Measurements from ENCODE around the gene MMP24. TPM values are rescaled to one million over a fixed set of nuclear protein-coding genes. Genes with fewer than 3 reads are reported as not detected.

The MMP24 gene
- total and polyA plus RNA-seq, 4 donors, result 0.20 to 1.2 (median 0.57) TPM

DNA sequence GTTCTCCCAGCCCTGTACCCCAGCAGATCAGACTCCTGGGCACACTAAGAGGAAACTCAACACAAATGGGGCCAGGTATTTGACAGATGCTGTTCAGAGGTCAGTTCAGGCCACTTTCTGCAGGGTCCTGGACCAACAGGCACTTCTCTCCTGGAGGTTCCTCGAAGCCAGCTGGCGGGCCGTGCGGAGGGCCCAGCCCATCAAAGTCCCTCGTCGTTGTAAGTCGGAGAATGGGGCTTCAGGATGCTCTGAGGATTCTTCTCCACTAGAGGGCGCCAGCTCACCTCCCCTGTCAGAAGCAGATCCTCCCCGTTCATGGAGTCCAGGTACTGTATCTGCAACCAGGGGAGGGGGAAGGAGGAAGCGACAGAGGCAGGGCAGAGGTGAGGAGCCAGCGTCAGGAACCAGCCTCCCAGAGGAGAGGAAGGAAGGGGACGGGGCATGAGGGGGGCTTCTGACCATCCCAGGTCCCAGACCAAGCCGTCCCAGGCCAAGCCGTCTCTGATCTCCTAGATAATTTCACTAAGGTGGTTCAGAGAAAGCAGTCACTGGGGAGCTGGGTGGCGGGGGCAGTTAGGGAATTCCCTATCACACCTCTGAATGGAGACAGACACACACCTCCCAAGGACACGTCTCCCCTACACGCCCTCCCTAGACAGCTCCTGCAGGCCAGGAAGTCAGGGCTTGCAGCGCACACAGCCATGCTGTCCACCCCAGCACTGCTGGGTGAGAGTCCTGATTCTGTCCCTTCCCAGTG, 77.4 kb downstream of the MMP24 start:
- peak; percentile 70 for ATAC-seq (ENCODE audit: low FRiP score)
- H3K27ac ChIP-seq (ENCODE audit: low read depth in 1 of 2, low read length in 2 of 2), result no peak overlapping the region
- DNase-seq, result peak; percentile 81 to 89
- no peaks in the 10 kb centered on the region for H3K27me3 ChIP-seq (ENCODE audit: control insufficient read depth in 1 of 2, insufficient read depth in 2 of 2, low read length in 1 of 2)
- H3K4me3 ChIP-seq (ENCODE audit: low read length in 2 of 2), result no peak overlapping the region
- no peaks in the 10 kb centered on the region for H3K9me3 ChIP-seq (ENCODE audit: control insufficient read depth, low read length)
- peaks cover 0 to 3% of the 10 kb centered on the region in 2 donors for H3K4me1 ChIP-seq (ENCODE audit: control insufficient read depth in 1 of 2, insufficient read depth in 2 of 2, low read length in 2 of 2)
- WGBS, 2 donors, result 32 to 37% methylated on average over 18 of the region's 18 CpGs
- no peaks in the 10 kb centered on the region for H3K36me3 ChIP-seq (ENCODE audit: control insufficient read depth in 1 of 2, insufficient read depth in 2 of 2, low read length in 1 of 2)
- intact Hi-C loops (cut with DNase I), result loop anchor here (2.0 kb wide), 3 partner anchors 135 to 143 kb away; partner anchors contain the start of gene GDF5 (in 1 of the 2)

DNA sequence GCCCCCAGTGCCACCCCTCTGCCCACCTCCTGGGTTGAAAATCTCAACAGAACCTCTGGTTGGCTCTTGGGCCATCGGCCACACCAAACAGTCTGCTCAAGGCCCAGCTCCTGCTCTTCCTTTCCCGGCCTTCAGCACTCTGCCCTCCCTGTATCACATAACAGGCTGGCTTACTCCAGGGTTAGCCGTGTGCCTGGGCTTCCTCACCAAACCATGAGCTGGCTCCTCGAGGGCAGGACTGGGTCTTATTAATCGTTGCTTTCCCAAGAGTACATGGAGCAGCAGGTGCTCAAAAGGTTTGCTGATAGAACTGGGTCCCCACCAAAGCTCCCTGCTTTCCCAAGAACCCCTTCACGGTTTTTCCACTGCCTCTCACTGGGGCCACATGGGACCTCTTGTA, 78.5 kb downstream of the MMP24 start:
- H3K4me1 ChIP-seq (ENCODE audit: control insufficient read depth in 1 of 2, insufficient read depth in 2 of 2, low read length in 2 of 2), result peaks cover 0 to 3% of the 10 kb centered on the region in 2 donors
- 88 to 93% methylated on average over 6 of the region's 6 CpGs for WGBS, 2 donors
- no peak for ATAC-seq (ENCODE audit: low FRiP score)
- no peak overlapping the region for H3K27ac ChIP-seq (ENCODE audit: low read depth in 1 of 2, low read length in 2 of 2)
- H3K27me3 ChIP-seq (ENCODE audit: control insufficient read depth in 1 of 2, insufficient read depth in 2 of 2, low read length in 1 of 2), result no peaks in the 10 kb centered on the region
- H3K9me3 ChIP-seq (ENCODE audit: control insufficient read depth, low read length), result no peaks in the 10 kb centered on the region
- no peak for DNase-seq
- intact Hi-C loops (cut with DNase I), result loop anchor here in 1 of 2 donors (2.0 kb wide), 1 partner anchor 138 kb away; no protein-coding TSS in a partner anchor
- no peaks in the 10 kb centered on the region for H3K36me3 ChIP-seq (ENCODE audit: control insufficient read depth in 1 of 2, insufficient read depth in 2 of 2, low read length in 1 of 2)
- no peak overlapping the region for H3K4me3 ChIP-seq (ENCODE audit: low read length in 2 of 2)

DNA sequence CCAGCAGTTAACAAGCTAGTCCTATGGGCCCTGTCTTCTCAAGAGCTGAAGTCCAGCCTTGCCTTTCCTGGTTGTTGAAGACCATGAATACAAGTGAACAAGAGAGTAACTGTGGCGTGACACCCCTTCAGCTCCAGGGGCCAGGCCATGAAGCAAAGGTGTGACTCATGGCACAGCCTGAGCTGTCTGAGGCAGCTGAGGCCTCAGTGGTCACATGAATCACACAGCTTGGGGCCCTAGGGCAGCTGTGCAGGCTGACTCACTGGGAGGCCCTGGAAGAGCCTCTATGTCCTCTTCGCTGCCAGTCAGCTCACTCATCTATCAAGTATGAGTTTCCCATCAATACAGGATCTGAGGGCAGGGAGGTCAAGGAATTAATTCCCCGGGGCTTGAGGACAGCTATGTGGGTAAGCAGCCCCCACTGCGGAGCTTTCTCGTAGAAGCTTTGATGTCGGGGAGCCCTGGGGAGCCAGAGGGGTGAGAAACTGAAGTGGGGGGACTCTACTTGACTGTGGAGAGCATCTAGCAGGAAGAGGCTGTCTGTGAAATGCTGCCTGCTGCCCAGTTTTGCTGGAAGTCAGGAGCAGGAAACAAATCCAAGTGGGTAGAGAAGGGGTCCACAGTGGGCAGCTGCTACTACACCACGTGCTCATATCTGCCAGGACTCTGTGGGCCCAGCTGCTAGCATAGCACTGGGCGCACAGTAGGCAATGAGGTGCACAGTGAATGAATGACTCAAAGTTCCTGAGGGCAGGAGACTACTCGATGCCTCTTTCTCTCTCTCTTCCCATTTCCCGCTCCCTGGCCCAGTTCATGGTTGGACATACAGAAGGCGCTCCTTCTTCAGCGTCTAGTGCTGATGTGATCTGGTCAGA, 79.4 kb downstream of the MMP24 start:
- Histone ChIP-seq H3K9me3 (ENCODE audit: control insufficient read depth, low read length) (no peaks in the 10 kb centered on the region), H3K27me3 (ENCODE audit: control insufficient read depth in 1 of 2, insufficient read depth in 2 of 2, low read length in 1 of 2) (no peaks in the 10 kb centered on the region), H3K4me3 (ENCODE audit: low read length in 2 of 2) (no peak overlapping the region), H3K36me3 (ENCODE audit: control insufficient read depth in 1 of 2, insufficient read depth in 2 of 2, low read length in 1 of 2) (no peaks in the 10 kb centered on the region), H3K27ac (ENCODE audit: low read depth in 1 of 2, low read length in 2 of 2) (no peak overlapping the region), H3K4me1 (ENCODE audit: control insufficient read depth in 1 of 2, insufficient read depth in 2 of 2, low read length in 2 of 2) (peaks cover 0 to 3% of the 10 kb centered on the region in 2 donors)
- 88 to 89% methylated on average over 12 of the region's 12 CpGs for WGBS, 2 donors
- DNase-seq (peak; percentile 83 to 86), ATAC-seq (ENCODE audit: low FRiP score) (peak; percentile 43)
- intact Hi-C loops (cut with DNase I), result loop anchor here in 1 of 2 donors (2.0 kb wide), 1 partner anchor 137 kb away; no protein-coding TSS in a partner anchor

DNA sequence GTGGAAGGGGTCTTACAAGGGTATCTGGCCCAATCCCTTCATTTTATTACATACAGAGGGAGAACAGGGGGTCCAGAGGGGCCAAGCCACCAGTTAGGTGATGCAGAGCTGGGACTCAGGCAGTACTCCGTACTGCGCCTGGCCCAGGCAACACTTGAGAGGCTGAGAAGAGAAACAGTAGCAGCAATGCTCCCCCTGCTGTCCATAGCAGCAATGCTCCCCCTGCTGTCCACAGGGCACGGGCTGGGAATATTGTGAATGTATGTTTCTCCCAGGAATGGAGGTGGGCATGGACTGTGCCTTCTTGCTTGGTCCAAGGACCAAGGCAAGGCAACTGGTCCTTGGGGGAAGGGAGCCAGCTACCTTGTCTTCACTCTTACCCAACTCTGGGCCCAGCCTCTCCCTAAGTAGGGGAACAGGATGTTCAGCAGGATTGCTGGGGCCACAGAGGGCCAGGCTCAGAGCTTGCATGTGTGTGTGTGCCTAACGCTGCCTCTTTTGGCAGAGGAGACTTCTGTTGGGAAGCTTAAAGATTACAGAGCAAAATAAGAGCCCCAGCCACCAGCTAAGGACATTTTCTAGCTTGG, 80.5 kb downstream of the MMP24 start:
- Histone ChIP-seq H3K4me3 (ENCODE audit: low read length in 2 of 2) (no peak overlapping the region), H3K4me1 (ENCODE audit: control insufficient read depth in 1 of 2, insufficient read depth in 2 of 2, low read length in 2 of 2) (peaks cover 0 to 3% of the 10 kb centered on the region in 2 donors), H3K9me3 (ENCODE audit: control insufficient read depth, low read length) (no peaks in the 10 kb centered on the region), H3K27ac (ENCODE audit: low read depth in 1 of 2, low read length in 2 of 2) (peak overlapping the region in 1 of 2 donors; percentile 77), H3K36me3 (ENCODE audit: control insufficient read depth in 1 of 2, insufficient read depth in 2 of 2, low read length in 1 of 2) (no peaks in the 10 kb centered on the region), H3K27me3 (ENCODE audit: control insufficient read depth in 1 of 2, insufficient read depth in 2 of 2, low read length in 1 of 2) (no peaks in the 10 kb centered on the region)
- ATAC-seq (ENCODE audit: low FRiP score) (peak; percentile 50), DNase-seq (no peak)
- intact Hi-C loops (cut with DNase I), result no loop called here
- 38 to 42% methylated on average over 4 of the region's 4 CpGs for WGBS, 2 donors

DNA sequence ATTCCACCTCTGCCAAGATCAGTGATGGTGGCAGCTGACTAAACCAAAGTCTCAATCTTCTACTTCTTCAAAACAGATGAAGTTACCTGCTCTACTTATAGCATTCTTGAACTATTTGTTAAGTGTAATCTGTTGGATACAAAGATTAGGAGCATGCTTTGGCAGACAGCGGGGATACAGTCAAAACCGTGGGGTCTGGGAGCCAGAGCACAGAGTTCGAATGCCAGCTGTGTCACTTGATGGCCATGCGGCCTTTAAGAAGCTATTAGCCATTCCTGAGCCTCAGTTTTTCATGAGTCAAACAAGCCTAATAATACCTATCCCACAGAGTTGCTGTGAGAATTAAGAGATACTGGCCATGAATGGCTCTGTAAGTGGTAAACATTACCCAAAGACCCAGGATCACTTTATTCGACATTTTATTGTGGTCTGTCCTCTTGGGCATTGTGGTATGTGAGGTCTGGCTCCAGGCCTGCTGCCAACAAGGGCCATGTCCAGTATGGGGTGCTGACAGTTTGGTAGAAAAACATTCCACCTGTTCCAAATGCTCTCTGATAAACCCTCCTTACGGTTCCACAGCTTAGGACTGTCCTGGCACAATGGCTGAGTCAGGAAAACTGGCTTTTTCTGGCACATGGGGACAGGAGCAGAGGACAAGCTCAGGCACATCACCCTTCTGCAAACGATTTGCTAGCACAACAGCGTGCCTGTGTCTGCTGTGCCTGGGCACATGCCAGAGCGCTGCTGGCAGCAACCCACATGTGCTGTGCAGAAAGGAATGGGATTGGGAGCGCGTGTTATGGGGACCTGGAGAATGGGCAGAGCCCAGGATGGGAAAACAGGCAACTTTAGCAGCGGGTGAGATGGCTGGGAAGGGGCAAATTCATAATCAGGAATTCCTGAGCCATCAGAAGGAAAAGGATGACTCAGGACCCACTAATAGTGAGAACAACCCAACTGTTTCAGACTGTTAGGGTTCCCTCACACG, 81.5 kb downstream of the MMP24 start:
- intact Hi-C loops (cut with DNase I), result no loop called here
- WGBS, 2 donors, result 6 to 11% methylated on average over 13 of the region's 13 CpGs
- DNase-seq, result peak; percentile 83 to 93
- Histone ChIP-seq H3K27me3 (ENCODE audit: control insufficient read depth in 1 of 2, insufficient read depth in 2 of 2, low read length in 1 of 2) (no peaks in the 10 kb centered on the region), H3K4me3 (ENCODE audit: low read length in 2 of 2) (no peak overlapping the region), H3K9me3 (ENCODE audit: control insufficient read depth, low read length) (no peaks in the 10 kb centered on the region), H3K36me3 (ENCODE audit: control insufficient read depth in 1 of 2, insufficient read depth in 2 of 2, low read length in 1 of 2) (no peaks in the 10 kb centered on the region), H3K27ac (ENCODE audit: low read depth in 1 of 2, low read length in 2 of 2) (peak overlapping the region; percentile 52 to 77), H3K4me1 (ENCODE audit: control insufficient read depth in 1 of 2, insufficient read depth in 2 of 2, low read length in 2 of 2) (peaks cover 0 to 3% of the 10 kb centered on the region in 2 donors)
- ATAC-seq (ENCODE audit: low FRiP score), result peak; percentile 66

DNA sequence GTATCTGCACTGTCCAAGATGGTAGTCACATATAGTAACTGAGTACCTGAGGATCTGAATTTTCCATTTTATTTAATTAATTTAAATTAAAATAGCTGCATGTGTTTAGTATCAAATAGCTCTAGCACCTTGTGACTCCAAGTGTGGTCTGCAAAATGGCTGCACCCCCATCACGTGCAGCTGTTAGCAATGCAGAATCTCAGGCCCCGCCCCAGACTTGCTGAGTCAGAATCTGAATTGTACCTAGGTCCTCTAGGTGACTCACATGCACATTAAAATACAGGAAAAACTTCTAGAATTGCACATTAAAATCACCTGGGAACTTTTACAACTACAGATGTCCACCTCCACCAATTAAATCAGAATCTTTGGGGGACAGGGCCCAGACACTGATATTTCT, 84.9 kb downstream of the MMP24 start:
- WGBS, 2 donors, result 90 to 92% methylated on average over 2 of the region's 2 CpGs
- Histone ChIP-seq H3K27me3 (ENCODE audit: control insufficient read depth in 1 of 2, insufficient read depth in 2 of 2, low read length in 1 of 2) (no peaks in the 10 kb centered on the region), H3K4me3 (ENCODE audit: low read length in 2 of 2) (no peak overlapping the region), H3K9me3 (ENCODE audit: control insufficient read depth, low read length) (no peaks in the 10 kb centered on the region), H3K4me1 (ENCODE audit: control insufficient read depth in 1 of 2, insufficient read depth in 2 of 2, low read length in 2 of 2) (peaks cover 0 to 3% of the 10 kb centered on the region in 2 donors), H3K36me3 (ENCODE audit: control insufficient read depth in 1 of 2, insufficient read depth in 2 of 2, low read length in 1 of 2) (no peaks in the 10 kb centered on the region), H3K27ac (ENCODE audit: low read depth in 1 of 2, low read length in 2 of 2) (no peak overlapping the region)
- intact Hi-C loops (cut with DNase I), result no loop called here
- DNase-seq (no peak), ATAC-seq (ENCODE audit: low FRiP score) (no peak)

DNA sequence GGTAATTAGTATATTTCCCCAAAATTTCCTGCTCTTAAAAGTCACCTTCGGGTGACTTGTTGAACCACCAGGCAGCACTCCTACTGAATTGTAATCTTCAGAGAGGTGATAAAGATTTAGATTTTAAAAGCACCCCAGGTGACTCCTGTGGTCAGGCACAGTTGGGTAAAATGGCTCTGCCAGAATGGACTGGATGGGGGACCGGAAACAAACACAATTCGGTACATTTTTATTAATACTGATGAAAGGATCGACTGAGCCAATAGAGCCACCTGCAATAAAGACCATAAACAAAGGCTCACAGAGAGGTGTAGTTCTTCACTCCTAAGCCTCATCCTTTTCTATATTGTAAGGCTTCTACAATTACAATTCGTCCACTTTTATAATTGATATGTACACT, 85.3 kb downstream of the MMP24 start:
- H3K27ac ChIP-seq (ENCODE audit: low read depth in 1 of 2, low read length in 2 of 2), result no peak overlapping the region
- H3K36me3 ChIP-seq (ENCODE audit: control insufficient read depth in 1 of 2, insufficient read depth in 2 of 2, low read length in 1 of 2), result no peaks in the 10 kb centered on the region
- no peaks in the 10 kb centered on the region for H3K9me3 ChIP-seq (ENCODE audit: control insufficient read depth, low read length)
- ATAC-seq (ENCODE audit: low FRiP score), result no peak
- H3K27me3 ChIP-seq (ENCODE audit: control insufficient read depth in 1 of 2, insufficient read depth in 2 of 2, low read length in 1 of 2), result no peaks in the 10 kb centered on the region
- H3K4me3 ChIP-seq (ENCODE audit: low read length in 2 of 2), result no peak overlapping the region
- WGBS, 2 donors, result 92 to 95% methylated on average over 5 of the region's 5 CpGs
- H3K4me1 ChIP-seq (ENCODE audit: control insufficient read depth in 1 of 2, insufficient read depth in 2 of 2, low read length in 2 of 2), result peaks cover 0 to 3% of the 10 kb centered on the region in 2 donors
- no peak for DNase-seq
- intact Hi-C loops (cut with DNase I), result no loop called here

DNA sequence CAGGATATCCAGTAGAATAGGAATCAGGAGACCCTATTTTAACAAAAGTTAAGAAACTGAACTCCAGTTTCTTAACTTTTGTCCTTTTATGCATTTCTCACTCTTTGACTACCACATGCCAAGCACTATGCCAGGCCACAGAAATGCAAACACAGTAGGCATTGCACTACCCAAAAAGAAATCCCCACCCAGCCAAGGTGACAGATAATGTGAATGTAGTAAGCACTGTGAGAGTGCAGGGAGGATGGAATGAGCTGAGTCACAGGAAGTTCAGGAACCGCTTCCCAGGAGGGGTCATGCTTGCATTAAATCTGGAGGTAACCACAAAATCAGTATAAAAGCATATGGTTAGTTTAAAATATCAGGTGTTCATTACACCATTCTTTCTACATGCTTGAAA, 85.8 kb downstream of the MMP24 start:
- Histone ChIP-seq H3K27me3 (ENCODE audit: control insufficient read depth in 1 of 2, insufficient read depth in 2 of 2, low read length in 1 of 2) (no peaks in the 10 kb centered on the region), H3K4me1 (ENCODE audit: control insufficient read depth in 1 of 2, insufficient read depth in 2 of 2, low read length in 2 of 2) (no peaks in the 10 kb centered on the region), H3K36me3 (ENCODE audit: control insufficient read depth in 1 of 2, insufficient read depth in 2 of 2, low read length in 1 of 2) (no peaks in the 10 kb centered on the region), H3K9me3 (ENCODE audit: control insufficient read depth, low read length) (no peaks in the 10 kb centered on the region), H3K27ac (ENCODE audit: low read depth in 1 of 2, low read length in 2 of 2) (no peak overlapping the region), H3K4me3 (ENCODE audit: low read length in 2 of 2) (no peak overlapping the region)
- WGBS, 2 donors, result 75 to 89% methylated on average over 1 of the region's 1 CpG
- intact Hi-C loops (cut with DNase I), result no loop called here
- ATAC-seq (ENCODE audit: low FRiP score) (no peak), DNase-seq (no peak)
